Keratinocyte (primary cell): ENCODE measurements around the gene RBM42. TPM values are rescaled to one million over a fixed set of nuclear protein-coding genes. Genes with fewer than 3 reads are reported as not detected.

ENCODE experiments used
- DNase-seq: peaks from one replicate; pipeline ENCODE4 v3.0.0-alpha.2; 2011; ENCODE audit warnings: low read depth, missing footprints, low spot score
- FAIRE-seq: peaks from 2 replicates; lab custom pipeline; 2011; peaks lifted over from hg19 to GRCh38; lab: Jason Lieb, UNC
- H2AFZ ChIP-seq: 2 replicates; pipeline ENCODE4 v1.6.0; 2012; ENCODE audit warnings: low read length, control low read depth, inconsistent platforms; ENCODE audit not compliant: control insufficient read depth
- H3K27ac ChIP-seq: 2 replicates; pipeline ENCODE4 v1.5.1; 2011; ENCODE audit warnings: low read length; ENCODE audit not compliant: control insufficient read depth, insufficient read depth
- H3K27me3 ChIP-seq: 3 replicates; pipeline ENCODE4 v1.6.0; 2011; ENCODE audit warnings: low read length; ENCODE audit not compliant: control insufficient read depth, insufficient read depth; ENCODE audit errors: extremely low read depth
- H3K36me3 ChIP-seq, 2 experiments: 2 replicates in 1 of 2; 3 replicates in 1 of 2; pipeline ENCODE4 v1.5.1; 2011; ENCODE audit warnings: low read length in 2 of 2, mild to moderate bottlenecking in 1 of 2; ENCODE audit not compliant: control insufficient read depth in 2 of 2, insufficient read depth in 2 of 2; ENCODE audit errors: extremely low read depth in 1 of 2
- H3K4me1 ChIP-seq: 3 replicates; pipeline ENCODE4 v1.5.1; 2011; ENCODE audit warnings: low read length; ENCODE audit not compliant: control insufficient read depth, insufficient read depth; ENCODE audit errors: extremely low read depth
- H3K4me2 ChIP-seq: 3 replicates; pipeline ENCODE4 v1.6.0; 2011; ENCODE audit warnings: low read depth, low read length; ENCODE audit not compliant: control insufficient read depth, insufficient read depth; ENCODE audit errors: extremely low read depth
- H3K4me3 ChIP-seq, 3 experiments: fragments of 200-600 bp in 1 of 3; sonication (generic) in 1 of 3; 2 replicates in 2 of 3; 3 replicates in 1 of 3; pipeline ENCODE4 v1.5.1; 2011 to 2016; ENCODE audit warnings: low read length in 3 of 3, mild to moderate bottlenecking in 3 of 3, control low read depth in 2 of 3, inconsistent platforms in 1 of 3, low read depth in 1 of 3, mixed read lengths in 1 of 3, mixed run types in 1 of 3, moderate library complexity in 1 of 3; ENCODE audit not compliant: control insufficient read depth in 2 of 3, insufficient read depth in 2 of 3; ENCODE audit errors: extremely low read depth in 1 of 3
- H3K79me2 ChIP-seq: 2 replicates; pipeline ENCODE4 v1.6.0; 2012; ENCODE audit warnings: low read length; ENCODE audit not compliant: control insufficient read depth, insufficient read depth
- H3K9ac ChIP-seq: 3 replicates; pipeline ENCODE4 v1.6.0; 2011; ENCODE audit warnings: low read length; ENCODE audit not compliant: control insufficient read depth, insufficient read depth; ENCODE audit errors: extremely low read depth
- H3K9me1 ChIP-seq: 3 replicates; pipeline ENCODE4 v1.6.0; 2011; ENCODE audit warnings: low read length; ENCODE audit not compliant: control insufficient read depth, insufficient read depth; ENCODE audit errors: extremely low read depth
- H3K9me3 ChIP-seq: 2 replicates; pipeline ENCODE4 v1.5.1; 2012; ENCODE audit warnings: low read depth, low read length; ENCODE audit not compliant: control insufficient read depth
- H4K20me1 ChIP-seq: 3 replicates; pipeline ENCODE4 v1.6.0; 2011; ENCODE audit warnings: low read length; ENCODE audit not compliant: control insufficient read depth, insufficient read depth; ENCODE audit errors: extremely low read depth
- CTCF ChIP-seq, 3 experiments: IDR thresholded peaks in 1 of 3; conservative IDR thresholded peaks in 1 of 3; optimal IDR thresholded peaks in 1 of 3; 2 replicates in 2 of 3; 3 replicates in 1 of 3; pipeline versions ENCODE3 to v1.5.1; 2011; ENCODE audit warnings: low read length in 3 of 3, mild to moderate bottlenecking in 3 of 3, moderate library complexity in 2 of 3, control low read depth in 1 of 3, inconsistent platforms in 1 of 3; ENCODE audit not compliant: insufficient read depth in 2 of 3; ENCODE audit errors: extremely low read depth in 1 of 3
- EZH2 ChIP-seq: IDR thresholded peaks from one replicate; pipeline ENCODE4 v1.6.1; 2012; ENCODE audit warnings: inconsistent platforms, mild to moderate bottlenecking, low read length, moderate library complexity
- dilution Hi-C: fragments of 300-500 bp; cut with MboI; formaldehyde crosslinking; loops from one replicate; pipeline ENCODE4 v1.7.0; 2020; ENCODE audit warnings: low sequenced_read_pairs; ENCODE audit not compliant: extremely low pct_ligation_motif_present
- polyA plus RNA-seq, 5 experiments: library from polyadenylated mRNA; depleted of rRNA in 3 of 5; stranded (reverse) in 3 of 5; stranded (forward) in 1 of 5; unstranded in 1 of 5; fragments of >200 nt; gene quantifications; 1 replicate in 1 of 5; 2 replicates in 3 of 5; 3 replicates in 1 of 5; pipeline versions ENCODE4 v1.2.1 to v1.2.3, GENCODE V29; 2011 to 2012; ENCODE audit warnings: missing spikeins in 2 of 5, low read depth in 1 of 5, low replicate concordance in 1 of 5

Gene RBM42
- polyA plus RNA-seq, 1 donor (not counting 4 experiments of a cell fraction or from before 2014, with no cell fraction given), result 29.8 TPM

GRCh38 chr19:35655600-35655999 lies 26.8 kb downstream of the RBM42 start:
- no peaks in the 10 kb centered on the region for H3K9me3 ChIP-seq
- no peak for TF ChIP-seq EZH2
- no peak for TF ChIP-seq CTCF (optimal IDR thresholded peaks at IDR 0.05 in 1 of 3, IDR thresholded peaks at IDR 0.05 in 1 of 3, conservative IDR thresholded peaks at IDR 0.05 in 1 of 3; ENCODE audit: extremely low read depth in 1 of 3, insufficient read depth in 2 of 3, low read length in 3 of 3)
- no peaks in the 10 kb centered on the region for H3K9me1 ChIP-seq
- no peak for FAIRE-seq
- H3K4me2 ChIP-seq, result no peak overlapping the region
- DNase-seq, result no peak
- dilution Hi-C loops, result no loop called here
- H3K79me2 ChIP-seq, result peaks cover 10% of the 10 kb centered on the region
- peaks cover 24 to 27% of the 10 kb centered on the region in 2 experiments for H3K36me3 ChIP-seq
- H2AFZ ChIP-seq, result no peak overlapping the region
- no peaks in the 10 kb centered on the region for H3K4me1 ChIP-seq
- no peak overlapping the region for H3K4me3 ChIP-seq
- no peak overlapping the region for H3K27ac ChIP-seq
- H3K9ac ChIP-seq, result no peak overlapping the region
- H4K20me1 ChIP-seq, result no peaks in the 10 kb centered on the region
- no peaks in the 10 kb centered on the region for H3K27me3 ChIP-seq

GRCh38 chr19:35656700-35657099 lies 27.9 kb downstream of the RBM42 start:
- no peak for FAIRE-seq
- Histone ChIP-seq H3K79me2 (peaks cover 3% of the 10 kb centered on the region), H3K4me1 (no peaks in the 10 kb centered on the region), H3K9me3 (no peaks in the 10 kb centered on the region), H3K27me3 (no peaks in the 10 kb centered on the region), H3K9ac (no peak overlapping the region), H3K36me3 (peaks cover 21 to 22% of the 10 kb centered on the region in 2 experiments), H3K4me2 (no peak overlapping the region), H2AFZ (no peak overlapping the region), H4K20me1 (no peaks in the 10 kb centered on the region), H3K27ac (no peak overlapping the region), H3K4me3 (no peak overlapping the region), H3K9me1 (no peaks in the 10 kb centered on the region)
- TF ChIP-seq EZH2 (no peak), CTCF (optimal IDR thresholded peaks at IDR 0.05 in 1 of 3, IDR thresholded peaks at IDR 0.05 in 1 of 3, conservative IDR thresholded peaks at IDR 0.05 in 1 of 3; ENCODE audit: extremely low read depth in 1 of 3, insufficient read depth in 2 of 3, low read length in 3 of 3) (no peak)
- no peak for DNase-seq
- dilution Hi-C loops, result no loop called here
